ENCODE measurements around the gene LPP.

GRCh38 chr3:188403404-188403803 is 249.4 kb downstream of the LPP start:
- no peak for TF ChIP-seq CTCF (IDR thresholded peaks at IDR 0.05; ENCODE audit: insufficient read depth, low read length, poor library complexity, severe bottlenecking)
- no peak for TF ChIP-seq EZH2phosphoT487 (conservative IDR thresholded peaks at IDR 0.05; ENCODE audit: low read length)

Data from SU-DHL-6 (cell line).